PFSK-1 (cell line): ENCODE data around the gene FAM81A.

Experiments
- FOXP2 ChIP-seq: optimal IDR thresholded peaks from 2 replicates; pipeline ENCODE3; 2011; ENCODE audit warnings: borderline replicate concordance, control low read depth, inconsistent platforms; ENCODE audit not compliant: insufficient read depth; ENCODE audit errors: extremely low read length, extremely low read depth
- POLR2AphosphoS5 ChIP-seq: IDR thresholded peaks from 2 replicates; pipeline ENCODE4 v1.6.1; 2012; ENCODE audit warnings: low read depth, mild to moderate bottlenecking, control low read depth, low read length, moderate library complexity
- REST ChIP-seq, 2 experiments: IDR thresholded peaks; 2 replicates each; pipeline versions ENCODE4 v1.6.1 to v1.8.0; 2011 to 2012; ENCODE audit warnings: low read depth in 2 of 2, low read length in 2 of 2, control low read depth in 1 of 2, inconsistent platforms in 1 of 2, mild to moderate bottlenecking in 1 of 2, moderate library complexity in 1 of 2; ENCODE audit not compliant: insufficient read depth in 1 of 2
- SIN3A ChIP-seq: IDR thresholded peaks from 2 replicates; pipeline ENCODE4 v1.6.1; 2012; ENCODE audit warnings: mild to moderate bottlenecking, low read length, moderate library complexity, borderline replicate concordance; ENCODE audit not compliant: insufficient read depth
- TAF1 ChIP-seq: IDR thresholded peaks from 2 replicates; pipeline ENCODE4 v1.6.1; 2012; ENCODE audit warnings: low read length, control low read depth, borderline replicate concordance; ENCODE audit not compliant: insufficient read depth

GRCh38 chr15:59501597-59501996, 63.6 kb downstream of the FAM81A start:
- TF ChIP-seq REST (IDR thresholded peaks at IDR 0.05; ENCODE audit: insufficient read depth in 1 of 2, low read depth in 2 of 2, low read length in 2 of 2): no peak
- TF ChIP-seq TAF1: no peak
- no peak for TF ChIP-seq POLR2AphosphoS5
- TF ChIP-seq FOXP2: no peak
- TF ChIP-seq SIN3A: no peak
